ENCODE measurements around the gene DSCAM.
"Not testable (repeated sequence)": the region's sequence is repeated elsewhere in the genome, so short reads cannot be mapped to it uniquely, and the experiment has no call there.

The DSCAM gene

GRCh38 chr21:40846587-40847411, at the start of gene DSCAM:
TSS of gene DSCAM (minus strand) at chr21:40847158. CDS start at chr21:40846661, 497 bp downstream.
- peak; percentile 67 for DNase-seq

- DNase-seq = not testable (repeated sequence)
Measured at GRCh38 chr21:40895697-40896096, 48.7 kb upstream of the DSCAM start.

GRCh38 chr21:40886931-40887330, 40.0 kb upstream of the DSCAM start:
- DNase-seq = no peak

- DNase-seq = no peak
Measured at GRCh38 chr21:40886006-40886405, 39.0 kb upstream of the DSCAM start.

- DNase-seq = no peak
Measured at GRCh38 chr21:40882192-40882915, 35.4 kb upstream of the DSCAM start.

- no peak for DNase-seq
Measured at GRCh38 chr21:40881767-40882166, 34.8 kb upstream of the DSCAM start.

GRCh38 chr21:40871099-40871498, 24.1 kb upstream of the DSCAM start:
- DNase-seq = no peak

- no peak for DNase-seq
Measured at GRCh38 chr21:40863839-40864238, 16.9 kb upstream of the DSCAM start.

GRCh38 chr21:40858517-40858916, 11.6 kb upstream of the DSCAM start:
- DNase-seq = no peak

GRCh38 chr21:40853956-40854688, 7.2 kb upstream of the DSCAM start:
- no peak for DNase-seq

GRCh38 chr21:40852563-40852962, 5.6 kb upstream of the DSCAM start:
- no peak for DNase-seq

GRCh38 chr21:40851749-40852148, 4.8 kb upstream of the DSCAM start:
- no peak for DNase-seq

- no peak for DNase-seq
Measured at GRCh38 chr21:40850071-40850470, 3.1 kb upstream of the DSCAM start.

GRCh38 chr21:40847951-40848350, 993 bp upstream of the DSCAM start:
- peak; percentile 28 for DNase-seq

- DNase-seq = peak; percentile 29
Measured at GRCh38 chr21:40846103-40846502, 855 bp downstream of the DSCAM start.

GRCh38 chr21:40845441-40845995, 1.4 kb downstream of the DSCAM start:
- no peak for DNase-seq

GRCh38 chr21:40844935-40845334, 2.0 kb downstream of the DSCAM start:
- DNase-seq = no peak

GRCh38 chr21:40842197-40842552, 4.8 kb downstream of the DSCAM start:
- DNase-seq = no peak

- peak; percentile 93 for DNase-seq
Measured at GRCh38 chr21:40841524-40842196, 5.3 kb downstream of the DSCAM start.

- DNase-seq = no peak
Measured at GRCh38 chr21:40840401-40841125, 6.4 kb downstream of the DSCAM start.

- DNase-seq = no peak
Measured at GRCh38 chr21:40839521-40839920, 7.4 kb downstream of the DSCAM start.

- no peak for DNase-seq
Measured at GRCh38 chr21:40837456-40837855, 9.5 kb downstream of the DSCAM start.

Measured in COR-L47 (cell line).